ENCODE measurements around the gene SCAMP4.

SCAMP4 gene

DNA sequence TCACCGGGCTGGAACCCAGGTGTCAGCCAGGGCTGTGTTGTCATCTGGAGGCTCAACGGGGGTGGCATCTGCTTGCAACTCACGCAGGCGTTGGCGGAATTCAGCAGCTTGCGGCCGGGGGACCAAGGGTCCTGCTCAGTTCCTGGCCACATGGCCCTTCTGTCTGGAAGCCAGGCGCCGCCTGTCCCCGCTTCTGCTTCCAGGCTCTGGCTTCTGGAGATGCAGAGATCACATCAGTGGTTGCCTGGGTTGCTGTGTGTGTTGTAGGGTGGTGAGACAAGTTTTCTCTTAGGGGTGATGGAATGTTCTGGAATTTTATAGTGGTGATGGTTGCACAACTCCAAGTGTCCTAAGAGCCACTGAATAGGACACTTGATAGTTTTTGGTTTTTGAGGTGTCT is 5.0 kb downstream of the SCAMP4 start:
- DNase-seq (ENCODE audit: low read depth, low spot score), result no peak
- no peak overlapping the region for H3K27ac ChIP-seq

DNA sequence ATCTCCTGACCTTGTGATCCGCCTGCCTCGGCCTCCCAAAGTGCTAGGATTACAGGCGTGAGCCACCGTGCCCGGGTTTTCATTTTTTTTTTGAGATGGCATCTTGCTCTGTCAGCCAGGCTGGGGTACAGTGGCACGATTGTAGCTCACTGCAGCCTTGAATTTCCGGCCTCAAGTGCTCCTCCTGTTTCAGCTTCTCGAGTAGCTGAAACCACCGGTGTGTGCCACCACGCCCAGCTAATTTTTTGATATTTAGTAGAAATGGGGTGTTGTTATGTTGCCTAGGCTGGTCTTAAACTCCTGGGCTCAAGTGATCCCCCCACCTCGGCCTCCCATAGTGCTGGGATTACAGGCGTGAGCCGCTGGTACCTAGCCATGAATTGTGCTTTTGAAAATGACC is 5.9 kb downstream of the SCAMP4 start:
- no peak overlapping the region for H3K27ac ChIP-seq
- DNase-seq (ENCODE audit: low read depth, low spot score), result no peak

DNA sequence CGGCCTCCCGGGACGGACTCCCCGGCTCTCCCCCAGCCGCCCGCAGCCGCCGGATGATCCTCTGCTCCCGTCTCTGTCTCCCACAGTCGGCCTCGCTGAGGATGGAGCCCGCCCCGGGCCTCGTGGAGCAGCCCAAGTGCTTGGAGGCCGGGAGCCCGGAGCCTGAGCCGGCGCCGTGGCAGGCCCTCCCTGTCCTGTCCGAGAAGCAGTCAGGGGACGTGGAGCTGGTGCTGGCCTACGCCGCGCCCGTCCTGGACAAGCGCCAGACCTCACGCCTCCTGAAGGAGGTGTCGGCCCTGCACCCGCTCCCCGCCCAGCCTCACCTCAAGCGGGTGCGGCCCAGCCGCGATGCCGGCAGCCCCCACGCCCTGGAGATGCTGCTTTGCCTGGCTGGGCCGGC is 6.8 kb downstream of the SCAMP4 start:
- no peak overlapping the region for H3K27ac ChIP-seq
- DNase-seq (ENCODE audit: low read depth, low spot score), result no peak

DNA sequence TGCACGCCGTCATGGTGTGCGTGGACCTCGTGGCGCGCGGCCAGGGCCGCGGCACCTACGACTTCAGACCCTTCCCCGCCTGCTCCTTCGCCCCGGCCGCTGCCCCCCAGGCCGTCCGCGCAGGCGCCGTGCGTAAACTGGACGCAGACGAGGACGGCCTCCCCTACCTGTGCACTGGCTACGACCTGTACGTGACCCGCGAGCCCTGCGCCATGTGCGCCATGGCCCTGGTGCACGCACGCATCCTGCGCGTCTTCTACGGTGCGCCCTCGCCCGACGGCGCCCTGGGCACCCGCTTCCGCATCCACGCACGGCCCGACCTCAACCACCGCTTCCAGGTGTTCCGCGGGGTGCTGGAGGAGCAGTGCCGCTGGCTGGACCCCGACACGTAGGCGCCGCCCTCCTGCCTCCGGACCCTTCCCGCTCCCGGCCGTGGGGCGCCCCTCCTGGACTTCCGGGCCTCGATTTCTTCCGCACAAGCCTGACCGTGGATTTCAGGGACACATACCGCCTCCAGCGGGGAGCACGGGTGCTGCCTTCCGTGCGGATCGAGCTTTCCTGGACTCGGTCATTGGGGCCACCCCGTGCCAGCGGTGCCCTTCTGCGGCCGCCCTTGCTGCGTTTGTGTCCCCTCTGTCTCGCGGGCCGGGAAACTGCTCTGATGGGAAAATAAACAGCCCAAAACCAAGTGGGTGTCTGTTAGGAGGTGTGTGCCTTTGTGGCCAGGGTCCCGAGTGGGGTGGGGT is 7.7 kb downstream of the SCAMP4 start:
- H3K27ac ChIP-seq, result no peak overlapping the region
- no peak for DNase-seq (ENCODE audit: low read depth, low spot score)

DNA sequence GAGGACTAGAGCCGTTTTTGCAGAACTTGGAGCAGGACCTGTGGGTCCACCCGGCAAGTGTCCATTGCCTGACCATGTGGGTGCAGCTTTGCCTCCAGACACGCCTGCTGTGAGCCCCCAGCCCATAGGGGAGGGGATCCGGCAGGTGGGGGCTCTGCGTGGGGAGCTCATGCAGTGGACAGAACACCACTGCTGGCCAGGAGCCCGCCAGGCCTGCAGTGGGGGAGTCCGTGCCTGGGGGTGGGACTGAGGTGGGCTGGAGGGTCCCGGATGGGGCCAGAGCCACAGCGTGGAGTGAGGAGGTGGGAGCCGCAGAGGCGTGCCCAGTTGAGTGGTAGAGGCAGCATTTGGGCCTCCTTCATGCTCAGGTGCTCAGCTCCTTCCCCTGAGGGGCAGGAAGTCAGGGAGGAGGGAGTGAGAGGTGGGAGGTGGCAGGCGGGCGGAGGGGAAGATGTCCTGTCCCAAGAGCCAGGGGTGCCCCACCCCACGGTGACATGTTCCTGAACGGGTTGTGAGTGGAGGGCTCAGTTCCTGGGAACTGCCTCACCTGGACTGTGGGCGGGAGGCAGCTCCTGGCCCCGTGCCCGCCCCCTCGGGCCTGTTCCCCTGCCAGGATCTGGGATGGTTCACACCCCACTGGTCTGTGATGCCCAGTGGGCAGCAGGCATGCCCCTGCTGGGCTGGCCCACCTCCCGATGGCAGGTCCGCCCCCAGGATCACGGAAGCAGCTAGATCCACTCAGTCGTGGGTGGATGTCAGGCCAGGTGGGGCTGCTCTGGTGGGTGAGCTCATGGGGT is 8.8 kb downstream of the SCAMP4 start:
- H3K27ac ChIP-seq, result no peak overlapping the region
- DNase-seq (ENCODE audit: low read depth, low spot score), result no peak

DNA sequence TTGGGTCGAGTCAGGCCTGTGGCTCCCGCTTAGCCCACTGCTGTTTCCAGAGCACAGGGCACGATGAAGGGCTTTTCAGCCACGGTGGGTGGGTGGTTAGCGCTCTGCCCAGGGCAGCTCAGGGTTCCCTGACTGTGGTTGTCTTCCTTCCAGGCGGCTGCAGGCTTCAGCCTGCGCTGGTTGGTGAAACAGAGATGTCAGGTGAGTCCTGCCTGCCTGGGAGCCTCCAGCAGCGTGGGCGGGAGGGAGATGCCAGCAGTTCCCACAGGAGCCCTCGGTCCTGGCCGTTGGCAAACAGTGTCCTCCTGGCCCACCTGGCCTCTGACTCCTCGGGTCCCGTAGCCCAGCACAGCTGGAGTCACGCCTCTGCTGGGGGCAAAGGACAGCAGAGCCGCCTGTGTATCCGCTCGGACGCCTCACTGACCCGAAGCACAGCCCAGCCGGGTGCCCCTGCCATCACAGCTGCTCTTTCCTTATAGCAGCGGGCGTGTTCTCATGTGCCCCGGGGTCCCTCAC is 9.7 kb downstream of the SCAMP4 start:
- H3K27ac ChIP-seq, result no peak overlapping the region
- no peak for DNase-seq (ENCODE audit: low read depth, low spot score)

DNA sequence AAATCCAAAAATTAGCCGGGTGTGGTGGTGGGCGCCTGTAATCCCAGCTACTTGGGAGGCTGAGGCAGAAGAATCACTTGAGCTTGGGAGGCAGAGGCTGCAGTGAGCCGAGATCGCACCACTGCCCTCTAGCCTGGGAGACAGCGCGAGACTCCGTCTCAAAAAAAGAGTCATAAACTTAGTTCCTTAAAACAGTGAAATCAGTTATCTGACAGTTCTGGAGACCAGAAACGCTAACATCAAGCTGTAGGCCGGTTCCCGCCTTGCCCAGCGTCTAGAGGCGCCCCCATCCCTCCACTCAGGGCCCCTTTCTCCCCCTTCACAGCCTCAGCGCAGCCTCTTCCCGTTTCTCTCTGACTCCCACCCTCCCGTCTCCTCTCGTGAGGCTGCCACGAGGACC is 11.9 kb downstream of the SCAMP4 start:
- no peak for DNase-seq (ENCODE audit: low read depth, low spot score)
- H3K27ac ChIP-seq, result no peak overlapping the region

DNA sequence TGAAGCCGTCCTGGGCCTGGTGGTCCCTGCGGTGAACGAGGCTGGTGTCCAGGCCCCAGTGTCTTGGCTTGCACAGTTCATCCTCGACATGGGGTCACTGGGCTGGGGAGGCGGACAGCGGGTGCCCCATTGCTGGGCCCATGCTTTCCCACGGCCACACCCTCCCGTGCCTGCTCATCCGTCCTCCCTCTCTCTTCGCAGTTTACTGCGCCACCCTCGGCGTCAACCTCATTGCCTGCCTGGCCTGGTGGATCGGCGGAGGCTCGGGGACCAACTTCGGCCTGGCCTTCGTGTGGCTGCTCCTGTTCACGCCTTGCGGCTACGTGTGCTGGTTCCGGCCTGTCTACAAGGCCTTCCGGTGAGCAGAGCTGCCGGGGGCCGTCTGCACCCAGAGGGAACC is 12.7 kb downstream of the SCAMP4 start:
- DNase-seq (ENCODE audit: low read depth, low spot score), result no peak
- no peak overlapping the region for H3K27ac ChIP-seq

DNA sequence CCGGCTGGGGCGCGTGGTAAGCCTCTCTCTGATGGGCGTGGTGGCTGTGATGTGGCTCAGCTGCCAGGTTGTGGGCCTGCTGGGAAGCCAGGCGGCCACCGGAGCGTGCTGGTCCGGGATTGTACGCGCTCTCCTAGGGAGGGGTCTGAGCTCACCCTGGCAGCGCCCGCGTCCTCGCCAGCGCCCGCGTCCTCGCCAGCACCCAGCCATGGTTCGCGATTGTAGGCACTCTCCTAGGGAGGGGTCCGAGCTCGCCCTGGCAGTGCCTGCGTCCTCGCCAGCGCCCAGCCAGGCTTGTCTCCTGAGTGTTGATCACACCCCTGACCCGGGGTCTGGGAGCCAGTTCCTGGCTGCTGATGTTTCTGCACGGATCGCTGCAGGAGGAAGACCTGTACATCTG is 13.8 kb downstream of the SCAMP4 start:
- H3K27ac ChIP-seq, result no peak overlapping the region
- DNase-seq (ENCODE audit: low read depth, low spot score), result no peak

DNA sequence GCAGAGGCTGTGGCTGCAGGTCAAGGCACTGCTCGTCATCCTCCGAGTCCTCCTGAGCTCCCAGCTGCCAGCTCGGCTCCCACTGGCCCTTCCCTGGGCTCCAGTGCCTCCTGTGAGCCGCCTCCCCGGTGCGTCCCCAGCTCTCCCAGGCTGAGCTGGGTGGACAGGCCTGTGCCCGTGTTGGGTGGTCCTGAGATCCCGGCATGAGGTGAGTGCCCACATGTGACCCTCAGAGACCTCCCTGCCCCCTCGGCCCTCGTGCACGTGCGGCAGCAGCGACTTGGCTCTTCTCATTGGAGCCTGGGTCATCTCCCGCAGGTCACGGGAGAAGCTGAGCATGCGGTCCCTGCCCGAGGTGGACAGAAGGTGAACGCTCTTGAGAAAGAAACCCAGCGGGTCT is 15.4 kb downstream of the SCAMP4 start:
- DNase-seq (ENCODE audit: low read depth, low spot score), result no peak
- no peak overlapping the region for H3K27ac ChIP-seq

DNA sequence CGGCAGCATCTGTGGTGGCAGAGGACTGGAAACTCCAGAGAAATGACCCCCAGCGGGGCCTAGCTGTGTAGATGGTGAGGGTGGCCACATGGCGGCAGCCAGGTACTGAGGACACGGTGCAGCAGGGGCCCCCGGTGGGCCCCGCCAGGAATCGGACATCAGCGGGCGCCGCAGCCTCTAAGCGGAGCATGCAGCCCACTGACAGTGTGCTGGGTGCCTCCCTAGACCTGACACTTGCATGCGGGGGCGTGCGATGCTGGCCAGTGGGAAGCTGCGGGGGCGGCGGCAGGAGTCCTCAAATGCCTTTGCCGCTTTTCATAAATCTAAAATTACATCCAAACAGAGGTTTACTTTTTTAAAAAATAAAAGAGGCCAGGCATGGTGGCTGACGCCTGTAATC is 16.1 kb downstream of the SCAMP4 start:
- no peak for DNase-seq (ENCODE audit: low read depth, low spot score)
- H3K27ac ChIP-seq, result no peak overlapping the region

DNA sequence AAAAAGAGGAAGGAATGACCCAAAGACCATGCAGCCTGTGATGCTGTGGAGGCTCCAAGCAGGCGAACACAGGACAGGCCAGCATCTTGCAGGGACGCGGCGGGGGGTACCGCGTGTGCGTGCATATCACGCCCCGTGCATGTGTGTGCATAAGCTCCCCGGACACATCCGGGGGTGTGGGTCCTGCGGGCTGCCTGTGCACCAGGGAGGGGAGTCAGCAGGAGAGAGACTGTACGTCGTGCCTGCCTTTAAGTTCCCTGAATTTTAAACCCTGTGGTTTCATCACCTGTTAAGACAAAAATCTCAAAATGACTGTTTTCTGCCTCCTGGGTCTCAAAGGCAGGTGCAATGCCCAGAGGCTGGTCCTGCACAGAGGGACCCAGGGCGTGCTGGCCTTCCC is 16.6 kb downstream of the SCAMP4 start:
- H3K27ac ChIP-seq, result no peak overlapping the region
- no peak for DNase-seq (ENCODE audit: low read depth, low spot score)

DNA sequence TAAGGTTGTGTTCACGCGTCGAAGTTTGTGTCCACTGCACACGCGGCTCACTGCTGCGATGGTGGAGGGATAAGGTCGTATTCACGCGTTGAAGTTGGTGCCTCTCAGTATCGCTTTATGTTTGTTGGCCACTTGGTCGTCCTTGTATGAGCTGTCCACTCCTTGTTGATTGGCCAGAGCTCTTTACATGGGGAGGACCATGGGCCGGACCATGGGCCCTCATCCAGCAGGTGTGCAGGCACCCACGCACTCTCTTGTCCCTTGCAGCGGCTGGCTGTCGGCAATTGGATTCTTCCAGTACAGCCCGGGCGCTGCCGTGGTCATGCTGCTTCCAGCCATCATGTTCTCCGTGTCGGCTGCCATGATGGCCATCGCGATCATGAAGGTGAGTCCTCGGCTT is 17.6 kb downstream of the SCAMP4 start:
- no peak for DNase-seq (ENCODE audit: low read depth, low spot score)
- no peak overlapping the region for H3K27ac ChIP-seq

DNA sequence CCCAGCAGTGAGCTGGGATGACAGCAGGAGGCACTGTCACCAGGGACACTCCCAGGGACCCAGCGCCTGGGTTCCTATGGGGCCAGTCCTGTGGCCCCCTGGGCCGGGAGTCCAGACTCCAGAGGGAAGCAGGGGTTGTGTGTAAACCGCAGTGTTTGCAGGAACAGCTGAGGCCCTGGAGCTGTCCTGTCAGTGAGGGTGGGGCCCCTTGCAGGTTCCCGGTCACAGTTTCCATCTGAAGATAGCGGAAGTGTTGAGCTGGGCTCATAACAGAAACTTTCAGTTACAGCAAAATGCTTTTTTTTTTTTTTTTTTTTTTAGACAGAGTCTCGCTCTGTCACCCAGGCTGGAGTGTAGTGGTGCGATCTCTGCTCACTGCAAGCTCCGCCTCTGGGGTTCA is 18.1 kb downstream of the SCAMP4 start:
- no peak for DNase-seq (ENCODE audit: low read depth, low spot score)
- no peak overlapping the region for H3K27ac ChIP-seq

DNA sequence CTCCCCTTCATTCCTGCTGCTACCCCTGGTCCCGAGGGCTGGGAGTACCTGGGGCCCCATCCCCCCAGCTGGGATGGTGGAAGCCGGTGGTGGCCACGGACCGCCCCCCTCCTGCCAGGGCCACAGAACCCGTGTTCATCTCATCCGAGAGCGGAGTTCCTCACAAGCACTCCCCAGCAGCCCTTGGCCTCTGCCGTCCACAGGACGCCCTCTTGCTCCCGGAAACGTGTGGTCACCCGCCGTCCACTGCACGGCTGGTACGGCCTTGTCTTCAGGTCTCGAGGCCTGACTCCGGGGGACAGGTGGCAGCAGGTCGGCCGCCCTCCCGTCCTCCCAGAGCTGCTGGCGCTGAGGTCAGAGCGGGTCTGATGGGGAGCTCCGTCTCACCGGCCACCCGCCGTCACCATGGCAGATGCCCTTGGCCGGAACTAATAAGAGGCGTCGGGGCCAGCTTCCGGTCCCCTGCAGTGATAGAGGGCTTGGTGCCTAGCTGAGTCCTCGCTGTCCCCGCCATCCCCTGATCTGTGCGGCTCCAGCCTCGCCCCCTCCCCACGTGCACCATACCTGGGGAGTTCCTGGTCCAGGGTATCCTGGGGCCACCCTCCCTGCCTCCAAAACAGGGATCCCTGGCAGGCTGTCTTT is 19.2 kb downstream of the SCAMP4 start:
- H3K27ac ChIP-seq, result no peak overlapping the region
- no peak for DNase-seq (ENCODE audit: low read depth, low spot score)

DNA sequence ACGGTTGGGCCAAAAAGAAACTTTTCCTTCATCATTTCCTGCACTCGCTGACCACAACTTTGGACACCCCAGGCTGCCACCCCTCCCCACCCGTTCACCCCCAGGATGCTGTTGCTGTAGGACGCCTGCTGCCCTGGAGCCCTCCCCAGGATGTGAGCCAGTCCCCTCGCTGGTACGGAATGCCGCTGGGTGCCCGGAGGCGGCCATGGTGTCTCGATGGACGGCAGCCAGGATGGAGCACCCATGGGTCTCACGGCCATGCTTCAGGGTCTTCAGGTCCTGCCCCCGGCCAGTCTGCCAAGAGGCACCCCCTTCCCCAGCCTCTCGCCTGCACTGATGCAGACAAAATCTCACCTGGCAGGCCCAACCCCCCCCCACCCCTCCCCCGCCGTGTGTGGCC is 20.3 kb downstream of the SCAMP4 start:
- H3K27ac ChIP-seq, result no peak overlapping the region
- DNase-seq (ENCODE audit: low read depth, low spot score), result no peak

DNA sequence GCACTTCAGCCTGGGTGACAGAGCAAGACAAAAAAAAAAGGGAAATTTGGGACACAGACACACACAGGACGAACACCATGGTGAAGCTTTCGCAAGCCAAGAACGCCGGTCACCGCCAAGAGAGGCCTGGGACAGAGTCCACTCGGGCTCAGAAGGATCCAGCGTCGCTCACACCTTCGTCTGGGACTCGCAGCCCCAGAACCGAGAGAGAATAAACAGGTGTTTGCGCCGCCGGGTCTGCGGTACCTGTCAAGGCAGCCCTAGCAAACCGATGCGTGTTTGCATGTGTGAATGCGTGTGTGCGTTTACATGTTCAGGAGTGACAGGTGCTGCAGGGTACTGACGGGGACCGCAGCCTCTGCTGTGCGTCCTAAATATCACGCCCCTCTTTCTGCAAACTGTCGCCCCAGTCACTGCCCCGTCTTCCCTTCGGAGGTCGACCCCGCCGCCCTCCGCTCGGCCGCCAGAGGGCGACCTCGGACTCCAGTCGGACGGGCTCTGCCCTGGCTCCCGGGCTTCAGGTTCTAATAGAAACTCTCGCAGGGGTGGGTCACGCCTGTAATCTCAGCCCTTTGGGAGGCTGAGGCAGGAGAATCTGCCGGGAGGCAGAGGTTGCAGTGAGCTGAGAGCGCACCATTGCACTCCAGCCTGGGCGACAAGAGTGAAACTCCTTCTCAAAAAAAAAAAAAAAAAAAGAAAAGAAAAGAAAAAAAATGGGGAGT is 24.0 kb downstream of the SCAMP4 start:
- DNase-seq (ENCODE audit: low read depth, low spot score), result no peak
- H3K27ac ChIP-seq, result no peak overlapping the region

DNA sequence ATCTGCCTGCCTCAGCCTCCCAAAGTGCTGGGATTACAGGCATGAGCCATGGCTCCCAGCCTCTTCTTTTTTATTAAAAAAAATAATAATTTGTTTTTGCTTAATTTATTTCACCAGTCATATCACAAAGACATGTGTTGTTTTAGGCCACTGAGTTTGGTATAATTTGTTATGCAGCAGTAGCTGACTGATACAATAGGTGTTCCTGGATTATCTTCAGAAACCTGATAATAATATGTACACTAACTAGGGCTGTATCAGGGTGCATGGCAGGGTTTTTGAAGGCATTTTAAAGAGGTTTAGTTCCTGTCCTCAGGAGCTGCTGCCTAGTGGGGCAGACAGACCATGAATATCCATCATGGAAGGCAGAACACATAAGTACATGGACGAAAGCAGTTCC is 26.2 kb downstream of the SCAMP4 start:
- no peak overlapping the region for H3K27ac ChIP-seq
- DNase-seq (ENCODE audit: low read depth, low spot score), result no peak

DNA sequence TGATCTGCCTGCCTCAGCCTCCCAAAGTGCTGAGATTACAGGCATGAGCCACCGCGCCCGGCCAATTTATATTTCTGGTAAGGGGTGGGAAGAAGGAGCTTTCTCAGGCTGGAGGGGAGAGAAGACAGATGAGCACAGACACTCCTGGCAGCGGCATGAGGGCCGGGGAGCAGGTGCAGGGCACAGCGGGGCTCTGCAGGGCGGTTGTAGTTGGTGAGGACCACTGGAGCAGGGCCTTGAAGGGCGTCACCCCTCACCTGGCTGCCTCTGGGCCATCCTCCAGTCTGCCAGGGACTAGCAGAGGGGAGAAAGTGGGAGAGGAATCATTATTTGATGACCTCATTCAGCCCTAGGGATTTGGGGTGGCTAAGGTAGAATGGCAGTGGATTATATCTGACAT is 27.2 kb downstream of the SCAMP4 start:
- no peak overlapping the region for H3K27ac ChIP-seq
- DNase-seq (ENCODE audit: low read depth, low spot score), result no peak

DNA sequence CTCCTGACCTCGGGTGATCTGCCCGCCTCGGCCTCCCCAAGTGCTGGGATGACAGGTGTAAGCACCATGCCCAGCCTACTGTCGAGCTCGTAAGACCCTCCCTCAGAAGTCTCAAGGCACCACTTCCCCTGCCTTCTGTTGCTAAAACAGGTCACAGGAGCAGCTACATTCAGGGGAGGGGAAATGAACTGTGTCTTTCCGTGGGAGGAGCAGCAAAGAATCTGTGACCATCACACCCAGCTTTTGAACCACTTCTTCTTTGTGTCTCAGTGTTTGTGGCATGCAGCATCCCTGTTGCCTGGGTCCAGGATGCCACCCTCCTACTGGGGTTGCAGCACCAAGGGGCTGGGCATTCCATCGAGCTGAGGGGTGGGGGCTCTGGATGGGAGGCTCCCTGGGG is 28.0 kb downstream of the SCAMP4 start:
- DNase-seq (ENCODE audit: low read depth, low spot score), result no peak
- H3K27ac ChIP-seq, result no peak overlapping the region

DNA sequence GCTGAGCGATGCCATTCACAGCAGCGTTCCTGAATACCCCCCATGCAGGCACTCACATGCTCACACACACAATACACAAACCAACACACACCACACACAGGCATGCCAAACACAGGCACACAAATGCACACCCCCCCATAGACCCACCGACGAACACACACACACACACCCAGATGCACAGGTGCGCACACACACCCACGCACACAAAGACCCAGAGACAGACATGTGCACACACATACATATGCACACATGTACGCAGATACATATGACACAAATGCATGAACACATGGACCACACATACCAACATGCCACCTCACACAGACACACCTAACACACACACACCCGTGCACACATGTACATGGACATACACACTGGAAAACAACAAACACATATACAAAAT is 28.7 kb downstream of the SCAMP4 start:
- no peak overlapping the region for H3K27ac ChIP-seq
- no peak for DNase-seq (ENCODE audit: low read depth, low spot score)
